PC-3 (cell line): Measurements from ENCODE around the gene STX5.

ENCODE experiments used
- EZH2 ChIP-seq: fragments of 300-600 bp; sonication (generic); IDR thresholded peaks from one replicate; pipeline ENCODE4 v1.6.1; 2017; ENCODE audit warnings: antibody characterized with exemption, mild to moderate bottlenecking, low read length; ENCODE audit not compliant: unreplicated experiment
- EZH2phosphoT487 ChIP-seq: fragments of 300-600 bp; sonication (generic); IDR thresholded peaks from 2 replicates; pipeline ENCODE4 v1.6.1; 2018; ENCODE audit warnings: mild to moderate bottlenecking, antibody characterized with exemption, low read length, borderline replicate concordance
- TF ChIP-seq, protein P1 (sequence below): fragments of 300-600 bp; sonication (generic); conservative IDR thresholded peaks from 2 replicates; pipeline ENCODE4 v1.5.1; 2017; ENCODE audit warnings: antibody characterized with exemption, low read depth, mild to moderate bottlenecking, low read length

DNA sequence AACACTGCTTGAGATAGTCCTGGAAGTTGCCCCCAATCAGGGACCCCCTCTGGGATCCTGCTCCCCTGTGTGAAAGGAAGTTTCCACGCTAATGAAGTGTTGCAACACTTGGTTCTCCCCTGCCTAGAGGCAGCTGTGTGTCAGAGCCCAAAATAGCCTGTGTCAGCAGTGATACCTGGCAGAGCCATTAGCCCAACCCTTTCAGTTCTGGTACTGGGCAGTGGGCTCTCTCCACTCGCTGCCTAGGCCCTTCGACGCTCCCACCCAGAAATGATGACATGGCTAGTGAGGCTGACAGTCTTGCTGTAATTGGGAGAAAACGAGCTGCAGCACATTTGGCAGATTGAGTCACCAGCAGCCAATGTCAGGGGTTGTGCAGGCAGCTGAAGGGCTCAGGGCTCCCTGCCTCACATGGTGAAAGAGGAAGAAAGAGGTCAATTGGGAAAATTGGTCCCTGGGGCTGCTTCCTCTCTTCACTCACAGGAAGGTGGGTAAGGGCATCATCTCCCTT lies 25.2 kb downstream of the STX5 start:
- TF ChIP-seq, protein P1, sequence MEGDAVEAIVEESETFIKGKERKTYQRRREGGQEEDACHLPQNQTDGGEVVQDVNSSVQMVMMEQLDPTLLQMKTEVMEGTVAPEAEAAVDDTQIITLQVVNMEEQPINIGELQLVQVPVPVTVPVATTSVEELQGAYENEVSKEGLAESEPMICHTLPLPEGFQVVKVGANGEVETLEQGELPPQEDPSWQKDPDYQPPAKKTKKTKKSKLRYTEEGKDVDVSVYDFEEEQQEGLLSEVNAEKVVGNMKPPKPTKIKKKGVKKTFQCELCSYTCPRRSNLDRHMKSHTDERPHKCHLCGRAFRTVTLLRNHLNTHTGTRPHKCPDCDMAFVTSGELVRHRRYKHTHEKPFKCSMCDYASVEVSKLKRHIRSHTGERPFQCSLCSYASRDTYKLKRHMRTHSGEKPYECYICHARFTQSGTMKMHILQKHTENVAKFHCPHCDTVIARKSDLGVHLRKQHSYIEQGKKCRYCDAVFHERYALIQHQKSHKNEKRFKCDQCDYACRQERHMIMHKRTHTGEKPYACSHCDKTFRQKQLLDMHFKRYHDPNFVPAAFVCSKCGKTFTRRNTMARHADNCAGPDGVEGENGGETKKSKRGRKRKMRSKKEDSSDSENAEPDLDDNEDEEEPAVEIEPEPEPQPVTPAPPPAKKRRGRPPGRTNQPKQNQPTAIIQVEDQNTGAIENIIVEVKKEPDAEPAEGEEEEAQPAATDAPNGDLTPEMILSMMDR = no peak
- TF ChIP-seq EZH2phosphoT487 = no peak
- no peak for TF ChIP-seq EZH2
